Astrocyte of the cerebellum (primary cell): ENCODE data around the gene KCND3.

Source experiments
- DNase-seq: peaks from one replicate; pipeline ENCODE4 v3.0.0-alpha.2; 2011; ENCODE audit warnings: low read depth
- H3K4me3 ChIP-seq: 2 replicates; pipeline ENCODE4 v1.5.1; 2011; ENCODE audit warnings: mild to moderate bottlenecking, low read depth, low read length, moderate library complexity
- CTCF ChIP-seq: IDR thresholded peaks from 2 replicates; pipeline ENCODE4 v1.5.1; 2012; ENCODE audit warnings: low read length, low read depth, moderate library complexity, mild to moderate bottlenecking; ENCODE audit errors: missing control alignments
- in situ Hi-C: cut with HindIII; loops from 2 replicates; pipeline ENCODE4 v1.10.0; 2017; ENCODE audit warnings: low sequenced_read_pairs

Gene KCND3

DNA sequence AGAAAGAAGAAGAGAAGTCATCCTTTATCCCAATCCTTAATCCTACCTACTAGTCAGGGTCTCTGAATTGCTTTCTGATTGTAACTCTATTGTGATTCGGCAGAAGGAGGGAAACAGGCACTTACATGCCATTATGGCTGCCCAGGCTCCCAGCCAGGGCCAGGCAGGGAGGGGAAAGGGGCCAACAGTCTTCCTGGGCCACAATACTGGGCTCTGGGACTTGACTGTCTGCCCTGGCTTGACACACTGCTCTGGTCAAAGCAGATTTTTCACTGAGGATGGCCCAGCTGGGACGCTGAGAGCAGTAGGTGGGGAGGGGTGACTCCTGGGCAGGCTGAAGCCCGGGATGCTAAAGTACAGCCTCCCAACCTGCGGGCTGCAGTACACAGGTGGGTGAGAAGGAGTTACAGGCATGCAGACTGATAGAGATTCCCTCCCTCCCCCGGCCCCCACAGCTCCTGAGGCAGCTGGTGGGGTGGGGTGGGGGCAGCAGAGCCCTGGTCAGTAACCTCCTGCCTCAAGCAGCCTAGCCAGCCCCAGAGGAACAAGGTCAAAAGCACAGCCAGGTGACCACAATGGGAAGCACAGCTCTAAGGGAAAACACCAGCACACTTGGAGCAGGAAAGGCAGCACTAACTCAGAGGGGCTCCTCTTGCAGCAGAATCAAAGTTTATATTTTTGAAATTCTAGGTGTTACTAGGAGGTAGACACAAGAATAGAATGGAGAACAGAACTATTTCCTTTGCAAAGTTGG lies 25.3 kb downstream of the KCND3 start:
- no peak for DNase-seq
- in situ Hi-C loops: no loop called here
- H3K4me3 ChIP-seq: no peak overlapping the region
- no peak for TF ChIP-seq CTCF

DNA sequence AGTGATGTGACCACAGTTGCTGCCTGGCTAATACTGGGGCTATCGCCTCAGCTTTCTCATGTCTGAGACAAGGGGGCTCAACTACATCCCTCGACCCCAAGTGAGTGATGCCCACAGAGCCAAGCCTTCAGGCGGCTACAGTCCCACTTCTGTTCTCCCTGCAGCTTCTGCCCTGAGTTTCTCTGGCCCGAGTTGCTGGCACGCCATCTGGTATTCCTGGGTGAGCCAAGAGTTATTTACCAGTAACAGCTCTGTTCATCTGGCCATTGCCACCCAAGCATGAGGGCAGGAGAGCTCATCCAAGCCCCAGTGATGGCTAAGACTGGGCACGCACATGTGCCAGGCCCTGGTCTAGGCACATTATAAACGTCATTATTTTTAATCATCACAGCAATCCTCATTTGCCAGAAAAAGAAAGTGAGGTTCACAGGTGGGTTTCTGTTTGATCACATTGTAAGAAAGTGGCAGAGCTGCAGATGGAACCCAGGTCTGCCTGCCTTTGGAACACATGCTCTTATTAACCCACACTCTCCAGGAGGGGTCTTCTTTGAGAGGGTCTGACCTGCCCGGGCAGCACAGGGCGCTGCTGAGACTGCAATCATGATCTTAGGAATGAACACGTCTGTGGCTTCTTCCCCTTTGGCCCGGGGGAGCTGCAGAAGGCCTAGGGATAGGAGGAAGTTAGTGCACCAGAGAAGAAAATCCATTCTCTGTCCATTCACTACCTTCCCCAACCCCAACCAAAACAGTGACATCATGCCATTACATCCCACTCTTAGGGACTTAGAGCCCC lies 27.5 kb downstream of the KCND3 start:
- in situ Hi-C loops: no loop called here
- H3K4me3 ChIP-seq: no peak overlapping the region
- no peak for TF ChIP-seq CTCF
- no peak for DNase-seq

DNA sequence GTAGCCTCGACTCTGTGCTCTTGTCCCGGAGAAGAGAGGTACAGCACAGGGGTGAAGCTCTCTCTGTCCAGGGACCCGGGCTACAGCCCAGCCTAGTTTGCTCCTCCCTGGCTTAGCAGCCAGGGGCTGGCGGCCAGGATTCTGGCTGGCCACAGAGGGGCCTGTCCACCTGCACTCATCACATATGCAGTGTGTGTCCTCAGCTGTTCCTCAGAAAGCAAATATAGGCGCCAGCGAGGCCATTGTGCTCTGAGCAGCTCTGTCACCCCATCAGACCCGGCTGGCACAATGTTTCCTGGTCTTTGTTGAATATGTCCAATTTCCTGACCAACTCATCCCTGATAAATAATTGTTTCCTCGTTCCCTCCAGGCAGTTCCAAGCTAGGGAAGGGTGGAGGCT lies 28.5 kb downstream of the KCND3 start:
- H3K4me3 ChIP-seq: no peak overlapping the region
- in situ Hi-C loops: no loop called here
- TF ChIP-seq CTCF: no peak
- no peak for DNase-seq

DNA sequence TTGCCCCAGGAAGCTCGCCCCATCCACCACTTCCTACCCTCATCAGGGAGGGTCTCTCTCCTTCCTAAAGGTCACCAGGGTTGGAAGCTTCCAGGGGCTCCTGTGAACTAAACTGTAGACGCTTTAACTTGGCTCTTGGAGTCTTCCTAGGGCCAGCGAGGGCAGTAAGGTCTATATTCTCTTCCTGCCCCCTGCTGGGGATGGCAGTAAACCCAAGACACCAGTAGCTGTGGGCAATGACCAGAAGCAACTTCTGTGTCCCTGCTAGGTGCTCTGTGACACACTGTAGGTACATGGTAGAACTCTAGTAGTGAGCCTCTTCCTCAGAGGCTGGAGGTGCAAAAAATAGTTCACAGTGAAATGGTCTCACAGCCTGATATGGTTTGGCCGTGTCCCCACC lies 30.0 kb downstream of the KCND3 start:
- in situ Hi-C loops: no loop called here
- DNase-seq: no peak
- H3K4me3 ChIP-seq: no peak overlapping the region
- TF ChIP-seq CTCF: no peak

DNA sequence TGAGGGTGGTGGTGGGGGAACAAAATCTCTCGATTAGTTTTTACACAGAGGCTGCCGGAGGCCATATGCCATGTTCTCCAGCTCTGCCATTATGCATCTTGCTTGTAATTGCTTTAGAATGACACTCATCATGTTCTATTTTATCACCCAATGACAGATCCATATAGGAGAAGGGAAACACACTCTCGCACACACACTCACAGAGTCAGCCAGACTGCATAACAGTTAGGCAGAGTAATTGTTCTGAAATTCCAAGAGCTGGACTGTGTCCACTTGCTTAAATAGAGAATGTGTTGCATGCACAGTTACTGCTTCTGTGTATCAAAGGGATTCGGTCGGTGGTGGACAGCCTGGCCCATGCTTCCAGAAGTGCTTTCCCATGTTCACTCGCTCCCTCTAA lies 30.6 kb downstream of the KCND3 start:
- no peak for TF ChIP-seq CTCF
- no peak for DNase-seq
- in situ Hi-C loops: no loop called here
- H3K4me3 ChIP-seq: no peak overlapping the region

- no peak for TF ChIP-seq CTCF
- no peak overlapping the region for H3K4me3 ChIP-seq
- DNase-seq: no peak
- in situ Hi-C loops: no loop called here
Measured at GRCh38 chr1:111958075-111958474, 31.4 kb downstream of the KCND3 start.
